GM18511 (cell line): Measurements from ENCODE around the gene LRRN2.

Experiments used
- ATAC-seq: cut with Tn5 transposase; IDR thresholded peaks from one replicate; pipeline ENCODE4 v1.9.1; 2021; ENCODE audit warnings: mild to moderate bottlenecking, moderate library complexity; ENCODE audit not compliant: unreplicated experiment

LRRN2 gene

GRCh38 chr1:204712708-204713430 lies 27.3 kb upstream of the LRRN2 start:
- ATAC-seq = no peak

GRCh38 chr1:204711947-204712701 lies 26.6 kb upstream of the LRRN2 start:
- no peak for ATAC-seq

GRCh38 chr1:204711103-204711946 lies 25.8 kb upstream of the LRRN2 start:
- ATAC-seq = no peak

GRCh38 chr1:204709960-204710912 lies 24.7 kb upstream of the LRRN2 start:
- ATAC-seq = no peak

- ATAC-seq = no peak
Measured at GRCh38 chr1:204709021-204709420, 23.5 kb upstream of the LRRN2 start.

- ATAC-seq = no peak
Measured at GRCh38 chr1:204706838-204707509, 21.4 kb upstream of the LRRN2 start.

GRCh38 chr1:204705888-204706837 lies 20.6 kb upstream of the LRRN2 start:
- ATAC-seq = no peak

- no peak for ATAC-seq
Measured at GRCh38 chr1:204705493-204705811, 19.9 kb upstream of the LRRN2 start.

GRCh38 chr1:204704794-204705492 lies 19.4 kb upstream of the LRRN2 start:
- ATAC-seq = no peak

GRCh38 chr1:204703826-204704612 lies 18.5 kb upstream of the LRRN2 start:
- ATAC-seq = no peak

GRCh38 chr1:204703268-204703664 lies 17.7 kb upstream of the LRRN2 start:
- ATAC-seq = no peak

- ATAC-seq = no peak
Measured at GRCh38 chr1:204702552-204703267, 17.2 kb upstream of the LRRN2 start.

- ATAC-seq = no peak
Measured at GRCh38 chr1:204701229-204701628, 15.7 kb upstream of the LRRN2 start.

GRCh38 chr1:204697893-204698292 lies 12.4 kb upstream of the LRRN2 start:
- ATAC-seq = no peak

GRCh38 chr1:204696606-204697005 lies 11.1 kb upstream of the LRRN2 start:
- no peak for ATAC-seq

GRCh38 chr1:204695692-204696091 lies 10.2 kb upstream of the LRRN2 start:
- ATAC-seq = no peak

- no peak for ATAC-seq
Measured at GRCh38 chr1:204694145-204694544, 8.6 kb upstream of the LRRN2 start.
